H1 (cell line): ENCODE results near the gene FGGY. TPM values are rescaled to one million over a fixed set of nuclear protein-coding genes. Genes with fewer than 3 reads are reported as not detected.

Source experiments
- CTCF ChIA-PET: fragments of 300-600 bp; sonication (Branson Sonifier 250); formaldehyde crosslinking; loops from one replicate; lab custom pipeline; 2021; ENCODE audit not compliant: partially characterized antibody; lab: Charles Lee
- POLR2A ChIA-PET: fragments of 300-600 bp; sonication (Branson Sonifier 250); formaldehyde crosslinking; loops from one replicate; lab custom pipeline; 2021; ENCODE audit warnings: inconsistent platforms; ENCODE audit not compliant: partially characterized antibody; lab: Charles Lee
- DNase-seq, 2 experiments: peaks; one replicate each; pipeline versions ENCODE4 v3.0.0 to v3.0.0-alpha.2; 2010 to 2022; ENCODE audit warnings: low spot score in 2 of 2, low read depth in 1 of 2, mixed read lengths in 1 of 2
- FAIRE-seq: peaks from 2 replicates; lab custom pipeline; 2011; peaks lifted over from hg19 to GRCh38; lab: Jason Lieb, UNC
- H2AFZ ChIP-seq: 2 replicates; pipeline ENCODE4 v1.8.1; 2012; ENCODE audit warnings: low read length, inconsistent platforms
- H2AK5ac ChIP-seq: 2 replicates; pipeline ENCODE4 v1.6.1; 2013; ENCODE audit warnings: low read depth, low read length
- H2BK120ac ChIP-seq: replicated peaks from 2 replicates; pipeline ENCODE3; 2013; ENCODE audit warnings: low read depth, low read length, inconsistent platforms
- H2BK12ac ChIP-seq: 2 replicates; pipeline ENCODE4 v1.6.1; 2013; ENCODE audit warnings: low read depth, low read length
- H2BK15ac ChIP-seq: 2 replicates; pipeline ENCODE4 v1.6.1; 2013; ENCODE audit warnings: low read length
- H2BK20ac ChIP-seq: 2 replicates; pipeline ENCODE4 v1.6.1; 2013; ENCODE audit warnings: low read length
- H2BK5ac ChIP-seq: 2 replicates; pipeline ENCODE4 v1.6.1; 2013; ENCODE audit warnings: low read depth, low read length
- H3K14ac ChIP-seq: 2 replicates; pipeline ENCODE4 v1.6.1; 2013; ENCODE audit warnings: inconsistent platforms; ENCODE audit not compliant: insufficient read length
- H3K18ac ChIP-seq: 2 replicates; pipeline ENCODE4 v1.6.1; 2013; ENCODE audit warnings: low read length; ENCODE audit errors: extremely low read depth
- H3K23ac ChIP-seq: 2 replicates; pipeline ENCODE4 v1.6.1; 2013; ENCODE audit warnings: inconsistent platforms; ENCODE audit not compliant: insufficient read length
- H3K23me2 ChIP-seq: 2 replicates; pipeline ENCODE4 v1.6.1; 2013; ENCODE audit warnings: low read depth, low read length
- H3K27ac ChIP-seq: 2 replicates; pipeline ENCODE4 v1.6.1; 2011; ENCODE audit warnings: low read depth, low read length, inconsistent platforms
- H3K27me3 ChIP-seq, 4 experiments: replicated peaks in 1 of 4; 1 replicate in 1 of 4; 2 replicates in 3 of 4; pipeline versions ENCODE4 v1.6.1 to v1.8.1; 2011 to 2013; ENCODE audit warnings: low read length in 3 of 4, mild to moderate bottlenecking in 3 of 4, inconsistent platforms in 2 of 4, mixed read lengths in 2 of 4, moderate library complexity in 1 of 4; ENCODE audit not compliant: control insufficient read depth in 3 of 4, insufficient read depth in 3 of 4; ENCODE audit errors: extremely low read depth in 1 of 4
- H3K36me3 ChIP-seq, 4 experiments: 2 replicates each; pipeline versions ENCODE4 v1.6.1 to v1.8.1; 2011 to 2013; ENCODE audit warnings: mild to moderate bottlenecking in 4 of 4, low read length in 3 of 4, moderate library complexity in 2 of 4, control low read depth in 1 of 4, inconsistent platforms in 1 of 4; ENCODE audit not compliant: insufficient read depth in 4 of 4, control insufficient read depth in 2 of 4
- H3K4ac ChIP-seq: replicated peaks from 2 replicates; pipeline ENCODE3; 2013; ENCODE audit warnings: low read length, low read depth, mixed read lengths, inconsistent platforms; ENCODE audit not compliant: insufficient read length
- H3K4me1 ChIP-seq, 4 experiments: replicated peaks in 1 of 4; 1 replicate in 1 of 4; 2 replicates in 3 of 4; pipeline versions ENCODE4 v1.6.1 to v1.8.1; 2011 to 2013; ENCODE audit warnings: low read length in 3 of 4, inconsistent platforms in 2 of 4, mixed read lengths in 1 of 4; ENCODE audit not compliant: insufficient read depth in 4 of 4, control insufficient read depth in 3 of 4
- H3K4me2 ChIP-seq, 2 experiments: 2 replicates each; pipeline versions ENCODE4 v1.6.1 to v1.8.1; 2011 to 2013; ENCODE audit warnings: low read depth in 2 of 2, low read length in 2 of 2, control low read depth in 1 of 2, inconsistent platforms in 1 of 2, mild to moderate bottlenecking in 1 of 2; ENCODE audit not compliant: insufficient read depth in 1 of 2
- H3K4me3 ChIP-seq, 4 experiments: fragments of 200-600, 300-600 bp in 1 of 4; sonication (generic), shearing (Covaris generic), sonication (Bioruptor Twin) in 1 of 4; 2 replicates each; pipeline versions ENCODE4 v1.5.1 to v1.8.1; 2011 to 2016; ENCODE audit warnings: low read length in 4 of 4, low read depth in 3 of 4, control low read depth in 2 of 4, inconsistent platforms in 2 of 4, mild to moderate bottlenecking in 2 of 4, mixed read lengths in 1 of 4, moderate library complexity in 1 of 4; ENCODE audit not compliant: insufficient read depth in 2 of 4; ENCODE audit errors: extremely low read depth in 1 of 4
- H3K56ac ChIP-seq: replicated peaks from 2 replicates; pipeline ENCODE3; 2013; ENCODE audit warnings: low read depth, mild to moderate bottlenecking, mixed read lengths, low read length, inconsistent platforms; ENCODE audit not compliant: insufficient read length
- H3K79me1 ChIP-seq: 2 replicates; pipeline ENCODE4 v1.6.1; 2013; ENCODE audit warnings: low read depth, low read length, control low read depth
- H3K79me2 ChIP-seq, 2 experiments: 2 replicates each; pipeline versions ENCODE4 v1.6.1 to v1.8.1; 2012 to 2013; ENCODE audit warnings: low read length in 2 of 2, mild to moderate bottlenecking in 2 of 2, inconsistent platforms in 1 of 2; ENCODE audit not compliant: insufficient read depth in 2 of 2, control insufficient read depth in 1 of 2
- H3K9ac ChIP-seq, 4 experiments: replicated peaks in 1 of 4; 1 replicate in 1 of 4; 2 replicates in 3 of 4; pipeline versions ENCODE4 v1.6.1 to v1.8.1; 2011 to 2013; ENCODE audit warnings: low read depth in 3 of 4, low read length in 3 of 4, control low read depth in 2 of 4, mild to moderate bottlenecking in 2 of 4, moderate library complexity in 2 of 4, inconsistent platforms in 1 of 4; ENCODE audit errors: extremely low read depth in 1 of 4
- H3K9me3 ChIP-seq, 2 experiments: 2 replicates each; pipeline versions ENCODE4 v1.6.1 to v1.8.1; 2012 to 2013; ENCODE audit warnings: mild to moderate bottlenecking in 2 of 2, moderate library complexity in 2 of 2, control low read depth in 1 of 2, inconsistent platforms in 1 of 2, low read depth in 1 of 2, low read length in 1 of 2, mixed read lengths in 1 of 2; ENCODE audit not compliant: insufficient read depth in 2 of 2
- H4K20me1 ChIP-seq, 2 experiments: replicated peaks in 1 of 2; 2 replicates each; pipeline versions ENCODE3 to v1.8.1; 2011 to 2013; ENCODE audit warnings: inconsistent platforms in 2 of 2, low read length in 2 of 2, mild to moderate bottlenecking in 1 of 2; ENCODE audit not compliant: insufficient read depth in 2 of 2, control insufficient read depth in 1 of 2
- H4K5ac ChIP-seq: 2 replicates; pipeline ENCODE4 v1.6.1; 2013; ENCODE audit warnings: low read length, low read depth, mixed read lengths, inconsistent platforms; ENCODE audit not compliant: insufficient read length
- H4K8ac ChIP-seq: 2 replicates; pipeline ENCODE4 v1.8.0; 2013; ENCODE audit warnings: mild to moderate bottlenecking, moderate library complexity, low read length, inconsistent platforms; ENCODE audit not compliant: insufficient read depth; ENCODE audit errors: extremely low read depth
- H4K91ac ChIP-seq: replicated peaks from 2 replicates; pipeline ENCODE3; 2013; ENCODE audit warnings: low read length, mixed read lengths, inconsistent platforms; ENCODE audit not compliant: insufficient read length
- BCL11A ChIP-seq, 2 experiments: IDR thresholded peaks; one replicate each; pipeline ENCODE4 v1.6.1; 2011; ENCODE audit warnings: low read depth in 2 of 2, low read length in 2 of 2, mild to moderate bottlenecking in 2 of 2
- CBX5 ChIP-seq: fragments of 300-800, 300-1000 bp; sonication (generic); IDR thresholded peaks from 2 replicates; pipeline ENCODE4 v1.7.1; 2016; ENCODE audit warnings: antibody characterized with exemption, low read length, low read depth
- CREB1 ChIP-seq: IDR thresholded peaks from 2 replicates; pipeline ENCODE4 v1.6.1; 2012; ENCODE audit warnings: inconsistent platforms
- CTBP2 ChIP-seq: IDR thresholded peaks from 2 replicates; pipeline ENCODE4 v1.7.0; 2011; ENCODE audit warnings: borderline replicate concordance, mild to moderate bottlenecking, moderate library complexity, mixed read lengths, low read length; ENCODE audit not compliant: insufficient read depth, insufficient read length
- JUN ChIP-seq: IDR thresholded peaks from 2 replicates; pipeline ENCODE4 v1.6.1; 2011; ENCODE audit warnings: low read depth, mild to moderate bottlenecking, improper control_type of control experiment, low read length
- POLR2AphosphoS5 ChIP-seq: IDR thresholded peaks from 2 replicates; pipeline ENCODE4 v1.6.1; 2011; ENCODE audit warnings: low read depth, low read length
- RBBP5 ChIP-seq: IDR thresholded peaks from 2 replicates; pipeline ENCODE4 v1.7.1; 2012; ENCODE audit warnings: low read depth, mild to moderate bottlenecking, inconsistent platforms, low read length, moderate library complexity, borderline replicate concordance
- SIRT6 ChIP-seq: IDR thresholded peaks from one replicate; pipeline ENCODE4 v1.7.1; 2012; ENCODE audit warnings: low read length, inconsistent platforms
- SIX5 ChIP-seq: IDR thresholded peaks from 2 replicates; pipeline ENCODE4 v1.6.1; 2011; ENCODE audit warnings: mild to moderate bottlenecking, low read depth, low read length
- SP2 ChIP-seq: IDR thresholded peaks from 2 replicates; pipeline ENCODE4 v1.6.1; 2012; ENCODE audit warnings: mild to moderate bottlenecking, low read length, inconsistent platforms
- SRF ChIP-seq: IDR thresholded peaks from 2 replicates; pipeline ENCODE4 v1.6.1; 2011; ENCODE audit warnings: mild to moderate bottlenecking, low read depth, low read length, moderate library complexity
- TBP ChIP-seq: IDR thresholded peaks from 2 replicates; pipeline ENCODE4 v1.6.1; 2011; ENCODE audit warnings: low read depth, low read length, improper control_type of control experiment
- WGBS, 2 experiments: shearing (Covaris generic) in 1 of 2; methylation state at CpG; one replicate each; pipeline versions ENCODE4 v1.1.6 to v1.1.7; 2013 to 2015; ENCODE audit warnings: low lambda C conversion rate in 2 of 2, mixed read lengths in 2 of 2, inconsistent platforms in 1 of 2, low coverage in 1 of 2, missing lambda C conversion rate in 1 of 2; ENCODE audit not compliant: insufficient replicate concordance in 2 of 2, insufficient coverage in 1 of 2, insufficient read length in 1 of 2; ENCODE audit errors: extremely low coverage in 1 of 2, missing lambda C conversion rate in 1 of 2; 5-methylcytosine and 5-hydroxymethylcytosine counted together
- polyA plus RNA-seq, 7 experiments: library from polyadenylated mRNA; depleted of rRNA in 3 of 7; stranded (reverse) in 5 of 7; unstranded in 2 of 7; fragments of >200 nt in 5 of 7; fragments of 200-250 nt in 2 of 7; gene quantifications; 1 replicate in 5 of 7; 2 replicates in 1 of 7; 4 replicates in 1 of 7; pipeline versions ENCODE4 v1.2.1 to v1.2.3, GENCODE V29; 2011 to 2013; ENCODE audit warnings: missing spikeins in 2 of 7, mixed read lengths in 2 of 7
- total RNA-seq: library from RNA; stranded (reverse); fragmentation: NEBNext Ultra II Directional; extraction: Animal tissue kit (Norgen Biotek cat#: 25700); gene quantifications from 2 replicates; pipeline ENCODE4 v1.2.1, GENCODE V29; 2021

The FGGY gene
- total and polyA plus RNA-seq, 2 of the 8 experiments (the other 6 are each of a cell fraction or from before 2014, with no cell fraction given), result 10.3 to 12.5 TPM

GRCh38 chr1:59714966-59715365 lies 418.1 kb downstream of the FGGY start:
- WGBS, 2 experiments, result 80% methylated on average over 1 of the region's 1 CpG; no CpG with 5 or more reads in 1 of the 2 experiments
- no peak for FAIRE-seq

More at GRCh38 chr1:59714966-59715365, 418.1 kb downstream of the FGGY start:
- no peak overlapping the region for H3K23ac ChIP-seq
- H3K4me1 ChIP-seq, result peaks cover 0 to 3% (median 0%) of the 10 kb centered on the region in 4 experiments; a peak in 1 of 7 replicates
- no peak overlapping the region for H2AFZ ChIP-seq
- no peak overlapping the region for H2BK120ac ChIP-seq
- H3K36me3 ChIP-seq, result no peaks in the 10 kb centered on the region
- no peaks in the 10 kb centered on the region for H3K23me2 ChIP-seq
- H3K27ac ChIP-seq, result no peak overlapping the region
- H4K20me1 ChIP-seq, result no peaks in the 10 kb centered on the region
- H3K27me3 ChIP-seq, result no peaks in the 10 kb centered on the region
- no peak overlapping the region for H3K4me2 ChIP-seq
- H3K79me2 ChIP-seq, result no peaks in the 10 kb centered on the region
- no peak overlapping the region for H2AK5ac ChIP-seq
- POLR2A ChIA-PET, result no interaction called here
- no peak overlapping the region for H4K91ac ChIP-seq
- H2BK5ac ChIP-seq, result no peak overlapping the region
- H3K9ac ChIP-seq, result no peak overlapping the region
- no peaks in the 10 kb centered on the region for H3K9me3 ChIP-seq
- no peak overlapping the region for H2BK15ac ChIP-seq
- no peak overlapping the region for H3K14ac ChIP-seq
- H3K56ac ChIP-seq, result no peak overlapping the region
- H4K5ac ChIP-seq, result no peak overlapping the region
- DNase-seq, result no peak
- H2BK12ac ChIP-seq, result no peak overlapping the region
- TF ChIP-seq SIRT6 (no peak), RBBP5 (no peak), POLR2AphosphoS5 (no peak), BCL11A (IDR thresholded peaks at IDR 0.05; ENCODE audit: low read depth in 2 of 2, low read length in 2 of 2) (no peak), JUN (no peak), CTBP2 (no peak), SIX5 (no peak), SRF (no peak), SP2 (no peak), CBX5 (no peak), CREB1 (no peak), TBP (no peak)
- no peak overlapping the region for H3K4me3 ChIP-seq
- CTCF ChIA-PET, result interaction anchor here (0.7 to 1.0 kb wide), 3 partner anchors 41 to 49 kb away, joined by 3 to 4 read pairs (median 3); no protein-coding TSS in a partner anchor
- no peaks in the 10 kb centered on the region for H3K79me1 ChIP-seq
- H3K18ac ChIP-seq, result no peak overlapping the region
- no peak overlapping the region for H4K8ac ChIP-seq
- no peak overlapping the region for H2BK20ac ChIP-seq
- H3K4ac ChIP-seq, result no peak overlapping the region
